H1 (cell line): ENCODE results near the gene HDHD5. TPM values are rescaled to one million over a fixed set of nuclear protein-coding genes. Genes with fewer than 3 reads are reported as not detected.

Experiments
- CTCF ChIA-PET: fragments of 300-600 bp; sonication (Branson Sonifier 250); formaldehyde crosslinking; loops from one replicate; lab custom pipeline; 2021; ENCODE audit not compliant: partially characterized antibody; lab: Charles Lee
- POLR2A ChIA-PET: fragments of 300-600 bp; sonication (Branson Sonifier 250); formaldehyde crosslinking; loops from one replicate; lab custom pipeline; 2021; ENCODE audit warnings: inconsistent platforms; ENCODE audit not compliant: partially characterized antibody; lab: Charles Lee
- DNase-seq, 2 experiments: peaks; one replicate each; pipeline versions ENCODE4 v3.0.0 to v3.0.0-alpha.2; 2010 to 2022; ENCODE audit warnings: low spot score in 2 of 2, low read depth in 1 of 2, mixed read lengths in 1 of 2
- FAIRE-seq: peaks from 2 replicates; lab custom pipeline; 2011; peaks lifted over from hg19 to GRCh38; lab: Jason Lieb, UNC
- H2AFZ ChIP-seq: 2 replicates; pipeline ENCODE4 v1.8.1; 2012; ENCODE audit warnings: low read length, inconsistent platforms
- H2AK5ac ChIP-seq: 2 replicates; pipeline ENCODE4 v1.6.1; 2013; ENCODE audit warnings: low read depth, low read length
- H2BK120ac ChIP-seq: replicated peaks from 2 replicates; pipeline ENCODE3; 2013; ENCODE audit warnings: low read depth, low read length, inconsistent platforms
- H2BK12ac ChIP-seq: 2 replicates; pipeline ENCODE4 v1.6.1; 2013; ENCODE audit warnings: low read depth, low read length
- H2BK15ac ChIP-seq: 2 replicates; pipeline ENCODE4 v1.6.1; 2013; ENCODE audit warnings: low read length
- H2BK20ac ChIP-seq: 2 replicates; pipeline ENCODE4 v1.6.1; 2013; ENCODE audit warnings: low read length
- H2BK5ac ChIP-seq: 2 replicates; pipeline ENCODE4 v1.6.1; 2013; ENCODE audit warnings: low read depth, low read length
- H3K14ac ChIP-seq: 2 replicates; pipeline ENCODE4 v1.6.1; 2013; ENCODE audit warnings: inconsistent platforms; ENCODE audit not compliant: insufficient read length
- H3K18ac ChIP-seq: 2 replicates; pipeline ENCODE4 v1.6.1; 2013; ENCODE audit warnings: low read length; ENCODE audit errors: extremely low read depth
- H3K23ac ChIP-seq: 2 replicates; pipeline ENCODE4 v1.6.1; 2013; ENCODE audit warnings: inconsistent platforms; ENCODE audit not compliant: insufficient read length
- H3K23me2 ChIP-seq: 2 replicates; pipeline ENCODE4 v1.6.1; 2013; ENCODE audit warnings: low read depth, low read length
- H3K27ac ChIP-seq: 2 replicates; pipeline ENCODE4 v1.6.1; 2011; ENCODE audit warnings: low read depth, low read length, inconsistent platforms
- H3K27me3 ChIP-seq, 4 experiments: replicated peaks in 1 of 4; 1 replicate in 1 of 4; 2 replicates in 3 of 4; pipeline versions ENCODE4 v1.6.1 to v1.8.1; 2011 to 2013; ENCODE audit warnings: low read length in 3 of 4, mild to moderate bottlenecking in 3 of 4, inconsistent platforms in 2 of 4, mixed read lengths in 2 of 4, moderate library complexity in 1 of 4; ENCODE audit not compliant: control insufficient read depth in 3 of 4, insufficient read depth in 3 of 4; ENCODE audit errors: extremely low read depth in 1 of 4
- H3K36me3 ChIP-seq, 4 experiments: 2 replicates each; pipeline versions ENCODE4 v1.6.1 to v1.8.1; 2011 to 2013; ENCODE audit warnings: mild to moderate bottlenecking in 4 of 4, low read length in 3 of 4, moderate library complexity in 2 of 4, control low read depth in 1 of 4, inconsistent platforms in 1 of 4; ENCODE audit not compliant: insufficient read depth in 4 of 4, control insufficient read depth in 2 of 4
- H3K4ac ChIP-seq: replicated peaks from 2 replicates; pipeline ENCODE3; 2013; ENCODE audit warnings: low read length, low read depth, mixed read lengths, inconsistent platforms; ENCODE audit not compliant: insufficient read length
- H3K4me1 ChIP-seq, 4 experiments: replicated peaks in 1 of 4; 1 replicate in 1 of 4; 2 replicates in 3 of 4; pipeline versions ENCODE4 v1.6.1 to v1.8.1; 2011 to 2013; ENCODE audit warnings: low read length in 3 of 4, inconsistent platforms in 2 of 4, mixed read lengths in 1 of 4; ENCODE audit not compliant: insufficient read depth in 4 of 4, control insufficient read depth in 3 of 4
- H3K4me2 ChIP-seq, 2 experiments: 2 replicates each; pipeline versions ENCODE4 v1.6.1 to v1.8.1; 2011 to 2013; ENCODE audit warnings: low read depth in 2 of 2, low read length in 2 of 2, control low read depth in 1 of 2, inconsistent platforms in 1 of 2, mild to moderate bottlenecking in 1 of 2; ENCODE audit not compliant: insufficient read depth in 1 of 2
- H3K4me3 ChIP-seq, 4 experiments: fragments of 200-600, 300-600 bp in 1 of 4; sonication (generic), shearing (Covaris generic), sonication (Bioruptor Twin) in 1 of 4; 2 replicates each; pipeline versions ENCODE4 v1.5.1 to v1.8.1; 2011 to 2016; ENCODE audit warnings: low read length in 4 of 4, low read depth in 3 of 4, control low read depth in 2 of 4, inconsistent platforms in 2 of 4, mild to moderate bottlenecking in 2 of 4, mixed read lengths in 1 of 4, moderate library complexity in 1 of 4; ENCODE audit not compliant: insufficient read depth in 2 of 4; ENCODE audit errors: extremely low read depth in 1 of 4
- H3K56ac ChIP-seq: replicated peaks from 2 replicates; pipeline ENCODE3; 2013; ENCODE audit warnings: low read depth, mild to moderate bottlenecking, mixed read lengths, low read length, inconsistent platforms; ENCODE audit not compliant: insufficient read length
- H3K79me1 ChIP-seq: 2 replicates; pipeline ENCODE4 v1.6.1; 2013; ENCODE audit warnings: low read depth, low read length, control low read depth
- H3K79me2 ChIP-seq, 2 experiments: 2 replicates each; pipeline versions ENCODE4 v1.6.1 to v1.8.1; 2012 to 2013; ENCODE audit warnings: low read length in 2 of 2, mild to moderate bottlenecking in 2 of 2, inconsistent platforms in 1 of 2; ENCODE audit not compliant: insufficient read depth in 2 of 2, control insufficient read depth in 1 of 2
- H3K9ac ChIP-seq, 4 experiments: replicated peaks in 1 of 4; 1 replicate in 1 of 4; 2 replicates in 3 of 4; pipeline versions ENCODE4 v1.6.1 to v1.8.1; 2011 to 2013; ENCODE audit warnings: low read depth in 3 of 4, low read length in 3 of 4, control low read depth in 2 of 4, mild to moderate bottlenecking in 2 of 4, moderate library complexity in 2 of 4, inconsistent platforms in 1 of 4; ENCODE audit errors: extremely low read depth in 1 of 4
- H3K9me3 ChIP-seq, 2 experiments: 2 replicates each; pipeline versions ENCODE4 v1.6.1 to v1.8.1; 2012 to 2013; ENCODE audit warnings: mild to moderate bottlenecking in 2 of 2, moderate library complexity in 2 of 2, control low read depth in 1 of 2, inconsistent platforms in 1 of 2, low read depth in 1 of 2, low read length in 1 of 2, mixed read lengths in 1 of 2; ENCODE audit not compliant: insufficient read depth in 2 of 2
- H4K20me1 ChIP-seq, 2 experiments: replicated peaks in 1 of 2; 2 replicates each; pipeline versions ENCODE3 to v1.8.1; 2011 to 2013; ENCODE audit warnings: inconsistent platforms in 2 of 2, low read length in 2 of 2, mild to moderate bottlenecking in 1 of 2; ENCODE audit not compliant: insufficient read depth in 2 of 2, control insufficient read depth in 1 of 2
- H4K5ac ChIP-seq: 2 replicates; pipeline ENCODE4 v1.6.1; 2013; ENCODE audit warnings: low read length, low read depth, mixed read lengths, inconsistent platforms; ENCODE audit not compliant: insufficient read length
- H4K8ac ChIP-seq: 2 replicates; pipeline ENCODE4 v1.8.0; 2013; ENCODE audit warnings: mild to moderate bottlenecking, moderate library complexity, low read length, inconsistent platforms; ENCODE audit not compliant: insufficient read depth; ENCODE audit errors: extremely low read depth
- H4K91ac ChIP-seq: replicated peaks from 2 replicates; pipeline ENCODE3; 2013; ENCODE audit warnings: low read length, mixed read lengths, inconsistent platforms; ENCODE audit not compliant: insufficient read length
- CEBPB ChIP-seq: IDR thresholded peaks from 2 replicates; pipeline ENCODE4 v1.6.1; 2012; ENCODE audit warnings: low read depth, low read length
- YY1 ChIP-seq: IDR thresholded peaks from 2 replicates; pipeline ENCODE4 v1.6.1; 2011; ENCODE audit warnings: low read depth, mild to moderate bottlenecking, low read length
- WGBS, 2 experiments: shearing (Covaris generic) in 1 of 2; methylation state at CpG; one replicate each; pipeline versions ENCODE4 v1.1.6 to v1.1.7; 2013 to 2015; ENCODE audit warnings: low lambda C conversion rate in 2 of 2, mixed read lengths in 2 of 2, inconsistent platforms in 1 of 2, low coverage in 1 of 2, missing lambda C conversion rate in 1 of 2; ENCODE audit not compliant: insufficient replicate concordance in 2 of 2, insufficient coverage in 1 of 2, insufficient read length in 1 of 2; ENCODE audit errors: extremely low coverage in 1 of 2, missing lambda C conversion rate in 1 of 2; 5-methylcytosine and 5-hydroxymethylcytosine counted together
- polyA plus RNA-seq, 7 experiments: library from polyadenylated mRNA; depleted of rRNA in 3 of 7; stranded (reverse) in 5 of 7; unstranded in 2 of 7; fragments of >200 nt in 5 of 7; fragments of 200-250 nt in 2 of 7; gene quantifications; 1 replicate in 5 of 7; 2 replicates in 1 of 7; 4 replicates in 1 of 7; pipeline versions ENCODE4 v1.2.1 to v1.2.3, GENCODE V29; 2011 to 2013; ENCODE audit warnings: missing spikeins in 2 of 7, mixed read lengths in 2 of 7
- total RNA-seq: library from RNA; stranded (reverse); fragmentation: NEBNext Ultra II Directional; extraction: Animal tissue kit (Norgen Biotek cat#: 25700); gene quantifications from 2 replicates; pipeline ENCODE4 v1.2.1, GENCODE V29; 2021

HDHD5 gene
- total and polyA plus RNA-seq, 2 of the 8 experiments (the other 6 are each of a cell fraction or from before 2014, with no cell fraction given), result 68.3 to 123 TPM

GRCh38 chr22:17194213-17194612 lies 35.1 kb upstream of the HDHD5 start:
- peak overlapping the region; percentile 72; the same call in 1 of the 2 replicates for H2BK20ac ChIP-seq
- peak overlapping the region; percentile 10 for H2BK120ac ChIP-seq
- H2AK5ac ChIP-seq, result 0 out of 2 replicates have a peak overlapping the region, but pooled peaks have one; percentile 60
- TF ChIP-seq YY1 (0 out of 2 replicates have a peak, but pooled peaks have one; percentile 15), CEBPB (no peak)
- 73% methylated on average over 7 of the region's 7 CpGs; no CpG with 5 or more reads in 1 of the 2 experiments for WGBS, 2 experiments
- no peaks in the 10 kb centered on the region for H3K27me3 ChIP-seq
- H3K9ac ChIP-seq, result no peak overlapping the region; a peak in 2 of 7 replicates
- H3K4me3 ChIP-seq, result no peak overlapping the region
- H4K20me1 ChIP-seq, result no peaks in the 10 kb centered on the region
- H3K4ac ChIP-seq, result no peak overlapping the region
- no peak for FAIRE-seq
- H3K4me2 ChIP-seq, result peak overlapping the region in 1 of 2 experiments; percentile 6; a peak in 1 of 4 replicates
- DNase-seq, result no peak
- POLR2A ChIA-PET, result interaction anchor here (1.0 to 8.1 kb wide), 3 partner anchors 15 to 32 kb away, joined by 3 to 42 read pairs (median 3); no protein-coding TSS in a partner anchor
- H2BK15ac ChIP-seq, result peak overlapping the region; percentile 72; the same call in 1 of the 2 replicates
- 0 out of 2 replicates have a peak overlapping the region, but pooled peaks have one; percentile 0 for H3K27ac ChIP-seq
- H4K8ac ChIP-seq, result peak overlapping the region; percentile 88; the same call in 1 of the 2 replicates
- H3K36me3 ChIP-seq, result no peaks in the 10 kb centered on the region; a peak in 2 of 8 replicates
- no peak overlapping the region for H2AFZ ChIP-seq
- no peak overlapping the region for H3K14ac ChIP-seq
- peak overlapping the region; percentile 69 for H4K5ac ChIP-seq
- CTCF ChIA-PET, result interaction anchor here (0.6 to 5.3 kb wide), 4 partner anchors 19 to 105 kb away, joined by 3 to 30 read pairs (median 4); no protein-coding TSS in a partner anchor
- peak overlapping the region; percentile 88 for H4K91ac ChIP-seq
- H3K23ac ChIP-seq, result no peak overlapping the region
- H3K4me1 ChIP-seq, result peaks cover 8 to 18% (median 12%) of the 10 kb centered on the region in 4 experiments
- H3K79me2 ChIP-seq, result no peaks in the 10 kb centered on the region
- no peak overlapping the region for H3K56ac ChIP-seq
- peak overlapping the region; percentile 60 for H3K18ac ChIP-seq
- H2BK5ac ChIP-seq, result peak overlapping the region; percentile 86; the same call in 1 of the 2 replicates
- peaks cover 9% of the 10 kb centered on the region for H3K23me2 ChIP-seq
- no peaks in the 10 kb centered on the region for H3K9me3 ChIP-seq
- peak overlapping the region; percentile 77; the same call in 1 of the 2 replicates for H2BK12ac ChIP-seq
- no peaks in the 10 kb centered on the region; the same call in none of the 2 replicates for H3K79me1 ChIP-seq
